AG08396 (cell line): Measurements from ENCODE around the gene SMPD3.

ENCODE experiments used
- DNase-seq: peaks from one replicate; pipeline ENCODE4 v3.0.0; 2012; ENCODE audit warnings: low spot score, mixed read lengths

Gene SMPD3

DNA sequence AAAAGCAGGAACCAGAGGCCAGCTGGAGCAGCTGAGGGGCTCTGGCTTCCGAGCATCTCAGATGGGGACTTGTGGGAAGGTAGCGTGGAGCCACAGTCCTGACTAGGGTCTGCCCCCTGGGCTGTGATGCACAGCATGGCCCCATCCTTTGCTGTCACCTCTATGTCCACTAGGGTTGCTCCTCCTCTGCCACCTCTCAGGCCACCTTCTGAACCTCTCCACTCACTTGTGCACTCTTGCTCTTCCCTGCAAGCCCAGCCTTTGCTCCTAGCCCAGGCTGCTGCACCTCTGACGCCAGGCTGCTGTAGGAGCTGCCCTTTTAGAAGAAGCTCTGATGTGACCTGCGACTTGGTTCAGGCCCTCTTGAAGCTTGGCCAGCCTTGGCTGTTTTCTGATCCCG is 24.3 kb upstream of the SMPD3 start:
- DNase-seq = no peak

DNA sequence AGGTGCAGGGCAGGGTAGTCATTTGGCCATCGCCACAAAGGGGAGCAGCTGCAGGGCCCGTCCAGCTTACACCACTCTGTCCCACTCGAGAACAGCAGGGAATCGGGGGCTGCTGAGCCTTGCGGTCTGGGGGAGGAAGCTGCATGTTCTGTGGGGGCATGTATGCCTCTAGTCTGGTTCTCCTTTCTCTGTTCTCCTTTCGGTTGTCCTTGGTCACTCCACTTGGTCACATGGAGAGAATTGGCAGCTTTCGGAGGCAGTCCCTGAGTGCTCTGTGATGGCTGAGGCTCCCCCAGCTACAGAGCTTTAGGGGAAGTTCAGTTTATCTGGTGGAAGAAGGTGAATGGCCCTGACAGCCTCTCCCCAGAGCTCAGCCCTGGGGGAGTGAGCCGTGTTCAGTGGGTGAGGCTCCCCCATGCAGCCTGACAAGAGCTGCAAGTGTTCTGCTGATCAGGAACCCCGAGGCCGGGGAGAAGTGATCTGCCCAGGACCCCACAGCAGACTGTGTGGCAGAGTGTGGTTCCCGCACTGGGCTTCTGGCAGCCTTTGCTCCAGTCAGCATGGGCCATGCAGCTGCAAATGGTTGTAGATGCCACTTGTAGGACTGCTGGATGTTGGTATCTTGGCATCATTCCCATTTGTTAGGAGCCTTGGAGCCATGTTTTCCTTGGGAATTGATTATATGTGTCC is 22.3 kb upstream of the SMPD3 start:
- DNase-seq = no peak

DNA sequence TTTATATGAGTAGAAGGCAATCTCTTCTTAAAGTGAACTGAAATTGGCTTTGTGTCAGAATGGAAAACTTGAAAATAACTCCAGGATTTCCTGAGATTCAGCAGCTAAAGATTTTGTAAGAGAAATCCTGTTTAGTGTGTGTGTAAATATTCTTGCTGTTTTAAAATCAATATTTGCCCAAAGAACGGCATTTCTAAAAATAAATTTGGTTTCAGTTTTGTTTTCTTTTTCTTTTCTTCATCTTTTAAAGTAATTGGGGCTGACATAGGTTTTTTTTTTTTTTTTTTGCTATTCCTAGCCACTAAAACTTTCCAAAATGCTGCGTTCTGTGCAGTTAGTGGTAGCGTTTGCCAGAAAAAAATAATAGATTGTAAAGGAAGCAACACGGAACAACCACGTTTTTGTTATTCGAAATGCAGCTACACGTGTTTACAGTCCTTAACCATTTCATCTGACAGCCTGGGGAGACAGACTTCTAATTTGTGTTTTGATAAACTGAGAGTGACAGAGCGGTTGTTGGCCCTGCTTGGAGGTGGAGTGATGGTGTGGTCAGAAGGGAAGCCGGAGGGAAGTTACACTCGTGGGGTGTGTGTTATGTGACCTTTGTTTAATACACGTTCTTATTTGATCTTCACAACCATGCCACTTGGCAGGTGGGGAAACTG is 21.6 kb upstream of the SMPD3 start:
- DNase-seq = no peak

DNA sequence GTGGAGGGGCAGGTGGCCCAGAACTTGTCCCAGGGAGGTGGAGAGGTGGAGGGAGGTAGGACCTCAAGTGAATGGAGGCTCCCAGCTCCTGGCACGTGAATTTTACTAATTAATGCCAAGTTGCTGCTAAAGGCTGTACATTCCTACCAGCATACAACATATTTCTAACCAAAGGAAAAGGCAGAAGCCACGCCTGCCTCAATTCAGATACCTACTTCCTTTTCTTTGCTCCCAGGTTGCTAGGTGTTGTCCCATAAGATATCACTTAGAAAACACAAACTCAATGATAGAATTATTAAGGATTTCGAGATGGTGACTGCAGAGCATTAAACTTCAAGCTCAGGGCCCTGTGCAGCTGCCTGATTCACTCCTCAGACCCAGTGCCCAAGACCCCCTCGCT is 20.5 kb upstream of the SMPD3 start:
- no peak for DNase-seq

DNA sequence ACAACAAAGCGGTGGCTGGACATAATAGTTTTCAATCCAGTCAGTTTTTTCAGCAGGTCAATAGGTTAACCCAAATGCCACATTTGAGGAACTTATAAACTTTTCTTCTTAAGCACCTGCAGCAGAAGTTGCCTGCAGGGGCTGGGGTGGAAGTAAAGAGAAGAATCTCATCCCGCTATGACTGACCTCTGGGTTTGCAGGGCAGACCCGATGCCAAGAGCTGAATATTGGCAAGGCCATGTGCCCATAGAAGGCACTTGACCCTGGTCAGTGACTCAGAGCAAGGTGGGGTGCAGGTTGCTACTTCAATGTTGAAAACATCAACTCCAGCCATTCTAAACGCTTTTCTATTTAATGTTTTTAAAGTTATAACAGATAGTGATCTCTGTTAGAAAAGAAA is 17.9 kb upstream of the SMPD3 start:
- DNase-seq = no peak

DNA sequence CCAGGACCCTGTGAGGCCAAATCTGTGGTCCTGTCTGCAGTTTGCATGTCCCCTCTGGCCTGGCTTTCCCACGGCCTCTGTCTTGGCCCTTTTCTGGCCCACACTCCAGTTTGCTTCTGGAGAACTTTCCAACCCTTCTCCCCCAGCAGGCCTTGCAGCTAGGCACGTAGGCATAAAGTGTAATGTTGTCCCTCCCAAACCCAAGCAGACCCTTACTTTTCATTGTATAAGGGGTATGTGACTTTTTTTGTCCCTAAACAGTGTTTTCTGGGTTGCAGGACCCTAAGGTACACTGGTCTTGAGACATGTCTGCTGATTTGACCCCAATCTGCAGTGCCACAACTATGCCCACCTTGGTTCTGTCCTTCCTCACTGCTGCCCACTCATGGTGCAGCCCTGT is 15.6 kb upstream of the SMPD3 start:
- DNase-seq = no peak

DNA sequence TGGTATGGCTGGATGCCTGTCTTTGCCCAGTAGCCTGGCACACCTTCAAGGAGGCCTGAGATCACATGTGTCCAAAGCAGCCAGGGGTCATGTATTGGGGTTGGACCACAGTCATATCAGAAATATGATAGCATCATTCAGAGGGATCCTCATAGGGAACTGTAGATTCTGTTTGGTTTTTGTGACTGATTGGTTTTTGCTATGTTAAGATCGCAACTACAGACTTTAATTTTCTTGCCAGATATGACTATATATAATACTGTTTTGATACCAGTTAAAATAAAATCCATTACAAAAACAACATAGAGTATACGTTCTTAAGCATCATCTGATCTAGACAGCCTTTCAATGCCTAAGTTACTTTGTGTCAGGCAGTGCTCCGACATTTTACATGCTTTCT is 11.8 kb upstream of the SMPD3 start:
- no peak for DNase-seq

DNA sequence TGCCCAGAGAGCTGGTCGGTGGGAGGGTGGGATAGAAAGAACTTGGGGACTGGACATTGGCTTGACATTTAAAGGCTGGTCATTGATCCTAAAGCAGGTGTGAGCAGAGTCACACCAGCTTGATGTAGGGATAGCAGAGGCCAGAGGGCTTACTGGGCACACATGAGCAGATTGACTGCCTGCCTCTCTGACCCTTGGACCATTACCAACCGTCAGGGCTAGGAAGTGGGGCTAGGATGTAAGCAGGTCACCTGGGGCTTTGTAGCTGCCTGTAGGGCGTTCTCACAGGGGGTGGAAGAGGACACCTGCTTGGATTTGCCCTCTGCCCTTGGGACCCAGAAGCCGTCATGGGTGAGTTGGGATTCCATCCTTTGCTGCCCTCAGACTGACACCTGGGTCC is 11.1 kb upstream of the SMPD3 start:
- DNase-seq = no peak

DNA sequence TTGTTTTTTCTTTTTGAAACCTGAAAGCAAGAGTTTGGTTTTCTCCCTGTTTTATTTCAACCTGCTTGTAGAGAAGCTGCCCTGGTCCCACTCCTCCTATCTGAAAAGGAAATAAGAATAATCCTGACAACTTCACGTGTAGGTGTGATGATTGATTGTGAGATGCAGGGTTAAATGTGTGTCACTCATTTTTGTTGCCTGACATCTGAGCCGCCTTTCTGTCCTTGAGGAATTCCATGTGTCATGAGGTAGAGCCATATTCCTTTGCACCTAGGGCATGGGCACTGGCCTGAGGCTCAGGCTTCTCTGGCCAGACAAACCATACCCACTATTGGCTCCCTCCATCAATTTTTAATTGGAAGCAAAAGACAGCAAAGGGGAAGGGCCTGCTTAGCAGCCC is 10.2 kb upstream of the SMPD3 start:
- no peak for DNase-seq

DNA sequence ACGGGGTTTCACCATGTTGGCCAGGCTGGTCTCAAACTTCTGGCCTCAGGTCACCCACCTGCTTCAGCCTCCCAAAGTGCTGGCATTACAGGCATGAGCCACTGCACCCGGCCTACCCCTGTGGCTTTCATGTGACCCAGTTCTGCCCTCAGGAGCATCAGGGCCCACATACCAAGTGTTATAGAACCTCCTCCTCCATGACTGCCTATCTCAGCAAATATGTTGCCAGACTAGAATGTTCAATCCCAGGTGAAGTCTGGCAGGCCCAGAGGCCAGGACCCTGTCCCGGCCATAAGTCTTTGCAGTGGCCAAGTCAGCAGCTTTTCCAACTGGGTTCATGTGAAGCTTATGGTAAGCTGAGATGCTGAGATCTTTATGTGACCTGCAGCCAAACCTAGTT is 9.8 kb upstream of the SMPD3 start:
- no peak for DNase-seq

DNA sequence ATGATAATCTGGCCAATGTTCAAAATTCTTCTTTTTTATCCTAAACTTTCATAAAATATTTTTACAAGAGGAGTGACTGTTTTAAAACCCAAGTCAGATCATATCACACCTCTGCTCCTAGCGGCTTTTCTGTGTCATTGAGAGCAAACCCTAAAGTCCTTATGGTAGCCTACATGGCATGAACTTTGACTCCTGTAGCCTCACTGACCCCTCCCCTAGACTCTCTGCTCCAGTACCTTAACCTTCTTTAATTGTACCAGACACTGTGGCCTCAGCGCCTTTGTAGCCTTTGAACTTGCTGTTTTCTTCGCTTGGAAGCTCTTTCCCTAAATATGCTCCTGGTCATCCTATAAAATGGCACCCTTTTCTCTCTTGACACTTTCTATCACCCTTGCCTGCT is 7.3 kb upstream of the SMPD3 start:
- no peak for DNase-seq

DNA sequence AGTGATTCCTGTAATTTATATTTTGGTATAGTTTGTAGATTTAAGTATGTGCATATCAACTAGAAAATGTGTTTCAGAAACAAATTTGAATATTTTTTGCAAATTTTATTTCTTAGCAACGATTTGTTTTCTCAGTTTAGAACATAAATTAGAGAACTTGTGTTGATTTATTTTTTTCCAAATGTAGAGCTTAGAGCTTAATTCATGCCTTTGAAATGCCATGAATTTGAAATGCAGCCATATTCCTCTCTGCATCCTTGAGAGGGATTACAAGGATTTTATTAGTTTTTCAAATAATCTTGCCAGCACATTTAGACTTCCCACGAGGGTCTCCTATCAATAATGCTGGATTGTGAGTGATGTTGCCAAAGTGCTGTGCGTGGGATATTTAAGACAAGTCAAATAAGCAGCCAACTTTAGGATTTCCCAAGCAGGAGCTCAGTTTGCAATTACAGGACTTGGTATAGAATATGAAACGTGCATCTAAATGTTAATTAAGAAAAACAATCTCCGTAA is 6.7 kb upstream of the SMPD3 start:
- no peak for DNase-seq

DNA sequence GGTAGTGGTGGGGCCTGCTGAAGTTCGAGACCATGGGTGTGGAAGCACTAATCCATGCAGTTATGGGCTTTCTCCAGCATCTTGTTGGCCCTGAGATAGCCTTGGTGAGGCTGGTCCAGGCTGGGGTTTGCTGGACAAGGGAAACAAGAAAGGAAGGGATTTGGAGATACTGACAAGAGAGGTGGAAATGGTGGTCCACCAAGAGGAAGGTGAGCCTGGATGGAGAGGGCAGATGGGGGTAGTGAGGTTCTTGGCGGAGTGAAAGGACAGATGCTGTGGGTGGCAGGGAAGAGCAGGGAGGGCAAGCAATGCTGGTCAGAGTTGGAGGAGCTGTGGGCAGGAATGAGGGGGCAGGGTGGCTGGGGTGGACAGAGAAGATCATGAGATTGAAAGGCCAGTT is 5.5 kb upstream of the SMPD3 start:
- DNase-seq = no peak

DNA sequence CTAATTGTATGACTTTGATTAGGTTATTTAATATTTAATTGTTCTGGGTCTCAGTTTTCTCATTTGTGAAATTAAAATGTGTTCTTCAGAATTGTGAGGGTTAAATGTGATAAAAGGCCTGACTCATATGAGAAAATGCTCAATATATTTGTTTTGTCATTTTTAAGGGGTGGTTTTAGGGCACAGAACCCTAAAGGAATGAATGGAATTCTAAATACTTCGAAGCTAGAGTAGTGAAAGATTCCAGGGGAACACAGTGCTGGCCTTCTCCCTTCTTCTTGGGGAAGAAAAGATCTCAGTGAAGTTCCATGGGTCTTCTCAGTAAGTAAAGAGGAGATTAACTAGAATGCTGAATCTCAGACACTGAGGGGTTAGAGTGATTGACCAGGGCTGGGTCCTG is 3.9 kb upstream of the SMPD3 start:
- peak; percentile 27 for DNase-seq

DNA sequence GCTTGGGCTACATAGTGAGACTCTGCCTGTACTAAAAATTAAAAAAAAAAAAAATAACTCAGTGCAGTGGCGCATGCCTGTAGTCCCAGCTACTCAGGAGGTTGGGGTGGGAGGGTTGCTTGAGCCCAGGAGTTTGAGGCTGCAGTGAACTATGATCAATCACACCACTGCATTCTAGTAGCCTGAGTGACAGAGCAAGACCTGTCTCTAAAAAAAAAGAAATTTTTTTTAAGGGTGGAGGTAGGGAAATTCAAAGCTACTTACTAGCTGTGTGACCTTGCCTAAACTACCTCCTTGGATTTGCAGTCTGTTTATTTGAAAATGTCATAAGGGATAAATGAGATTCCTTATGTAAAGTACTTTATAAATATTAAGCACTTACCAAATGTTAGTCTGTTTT is 3.4 kb upstream of the SMPD3 start:
- DNase-seq = no peak

DNA sequence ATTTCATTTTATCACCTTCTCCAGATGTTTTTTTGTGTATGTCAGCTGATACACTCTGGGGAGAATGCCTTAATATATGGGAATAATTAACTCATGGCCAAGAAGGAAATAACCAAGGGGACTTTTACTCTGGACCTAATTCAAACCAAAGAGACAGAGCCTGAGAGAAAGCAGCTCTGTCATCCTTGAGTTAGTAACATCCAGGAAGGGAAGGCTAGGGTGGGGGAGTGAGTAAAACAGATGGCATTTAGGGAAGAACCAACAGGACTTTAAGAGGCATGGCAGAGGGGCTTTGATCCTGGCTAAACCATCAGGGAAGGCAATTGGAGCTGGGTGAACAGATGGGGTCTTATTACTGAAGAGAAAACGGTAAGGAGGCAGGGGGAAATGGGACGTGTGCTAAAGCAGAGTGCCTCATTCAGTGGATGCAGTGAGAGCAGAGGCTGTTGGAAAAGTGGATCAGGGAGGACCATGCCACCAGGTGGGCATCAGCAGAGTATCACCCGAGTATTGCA is 2.5 kb upstream of the SMPD3 start:
- DNase-seq = no peak

DNA sequence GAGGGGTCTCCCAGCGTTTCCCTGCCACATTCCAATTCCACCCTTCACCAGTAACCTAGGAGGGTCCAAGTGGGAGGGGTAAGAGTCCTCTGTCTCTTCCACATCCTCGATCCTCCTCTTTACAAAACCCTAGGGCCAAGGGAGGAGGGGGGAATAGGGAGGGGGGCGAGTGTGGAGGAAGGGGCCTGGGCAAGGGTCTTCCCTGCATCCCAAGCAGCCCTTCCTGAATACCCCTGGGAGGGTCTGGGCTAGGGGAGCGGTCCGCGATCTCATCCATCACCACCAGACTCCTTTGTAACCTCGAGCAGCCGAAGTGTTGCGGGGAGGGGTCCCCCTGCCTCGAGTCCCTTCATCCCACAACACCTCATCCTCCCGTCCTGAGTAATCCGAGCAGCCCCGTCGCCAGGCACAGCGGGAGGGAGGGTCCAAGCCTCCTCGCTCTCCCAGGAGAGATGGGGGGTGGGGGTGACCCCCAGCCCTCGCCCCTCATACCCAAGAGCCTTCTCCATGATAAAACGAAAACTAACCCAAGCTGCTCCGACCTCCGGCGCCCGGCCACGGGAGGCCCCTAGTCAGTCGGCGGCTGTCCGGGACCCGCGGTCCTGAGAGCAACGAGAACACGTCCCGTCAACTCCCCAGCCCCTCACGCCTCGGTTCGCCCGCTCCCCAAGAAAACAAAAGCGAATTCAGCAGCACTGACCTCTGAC is 502 bp downstream of the SMPD3 start:
- no peak for DNase-seq

DNA sequence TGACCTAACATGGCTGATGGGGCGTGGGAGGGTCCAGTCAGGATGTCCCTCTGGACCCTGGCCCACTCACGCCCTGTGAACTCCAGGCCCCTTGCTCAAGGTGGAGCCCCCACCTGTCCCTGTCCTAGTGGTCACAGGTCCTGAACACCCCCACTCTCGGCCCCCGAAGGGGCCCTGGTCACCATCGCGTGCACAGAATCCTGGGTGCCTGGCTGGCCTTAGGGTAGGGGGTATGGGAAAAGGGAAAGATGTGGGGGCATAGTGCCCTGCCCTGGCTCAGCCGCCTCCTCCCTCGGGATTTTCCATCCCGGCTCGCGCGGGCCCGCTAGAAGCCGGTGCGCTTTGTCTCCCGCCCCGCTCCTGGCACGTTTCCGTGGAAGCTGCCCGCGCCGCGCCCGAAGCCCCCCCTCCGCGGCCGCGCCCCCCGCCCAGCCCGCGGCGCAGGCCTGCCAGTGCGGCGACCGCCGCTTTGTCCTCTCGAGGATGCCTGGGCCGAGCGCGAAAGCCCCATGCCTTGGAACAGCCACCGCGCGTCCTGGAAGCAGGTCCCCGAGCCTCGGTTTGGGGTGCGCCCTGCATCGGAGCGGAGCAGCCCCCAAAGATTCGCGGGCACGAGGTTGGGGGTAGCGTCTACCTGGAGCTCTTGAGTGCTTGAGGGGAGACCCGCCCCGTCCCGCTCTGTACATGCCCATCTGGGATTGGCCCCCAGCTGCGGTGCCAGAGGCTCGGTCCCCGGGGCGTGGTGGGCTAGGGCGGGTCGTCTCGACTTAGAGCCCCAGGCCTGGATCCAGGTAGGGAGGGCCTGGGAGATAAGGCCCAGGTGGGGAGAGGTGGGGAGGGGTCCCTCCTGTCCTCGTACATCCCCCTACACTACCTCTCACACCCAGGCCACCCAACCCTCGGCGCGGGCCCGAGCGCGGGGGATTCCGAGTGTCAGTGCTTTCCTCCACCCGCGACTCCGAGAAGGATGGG is 1.3 kb downstream of the SMPD3 start:
- DNase-seq = no peak

DNA sequence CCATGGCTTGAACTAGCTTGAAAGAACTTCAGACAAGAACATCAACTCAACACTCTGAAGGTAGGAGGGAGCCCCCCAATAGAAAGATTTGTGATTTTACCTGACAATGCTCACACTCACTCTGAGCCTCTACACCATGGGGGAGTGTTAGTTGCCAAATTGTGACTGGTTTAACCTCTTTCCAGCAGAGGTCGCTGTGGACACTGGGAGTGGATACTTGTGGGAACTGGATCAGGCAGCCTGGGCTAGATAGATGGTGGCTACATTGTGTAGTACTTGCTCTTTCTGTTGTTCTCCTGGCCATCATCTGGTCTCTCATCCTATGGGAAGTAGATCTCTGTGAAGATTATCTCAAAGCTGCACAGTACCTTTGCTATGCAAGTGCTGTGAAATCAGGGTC is 2.9 kb downstream of the SMPD3 start:
- peak; percentile 50 for DNase-seq

DNA sequence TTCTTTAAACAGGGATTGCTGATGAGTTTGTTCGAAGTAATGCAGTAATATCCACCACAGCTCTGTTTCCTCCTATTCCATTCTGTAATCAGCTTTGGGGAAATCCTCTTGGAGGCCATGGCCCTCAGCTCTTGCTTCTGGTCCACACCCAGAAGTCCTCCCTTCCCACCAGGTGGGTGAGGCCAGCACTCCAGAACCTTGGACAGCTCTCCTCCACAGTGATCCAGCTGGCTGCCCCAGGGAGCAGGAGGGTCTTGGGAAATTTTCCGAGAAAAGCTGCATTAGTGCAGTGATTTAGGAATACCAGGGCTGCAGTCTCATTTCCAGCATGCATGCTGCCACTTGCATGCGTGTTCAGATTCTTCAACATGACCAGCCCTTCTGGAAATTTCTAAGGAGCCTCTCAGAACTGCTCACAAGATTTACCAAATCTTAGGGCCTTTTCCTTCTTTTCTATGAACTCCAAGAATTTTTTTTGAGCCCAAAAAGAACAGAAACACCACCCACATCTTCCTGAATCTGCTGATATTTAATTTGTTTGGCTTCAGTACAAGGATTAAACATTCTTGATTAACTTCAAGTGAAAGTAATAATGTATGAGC is 4.2 kb downstream of the SMPD3 start:
- peak; percentile 39 for DNase-seq

DNA sequence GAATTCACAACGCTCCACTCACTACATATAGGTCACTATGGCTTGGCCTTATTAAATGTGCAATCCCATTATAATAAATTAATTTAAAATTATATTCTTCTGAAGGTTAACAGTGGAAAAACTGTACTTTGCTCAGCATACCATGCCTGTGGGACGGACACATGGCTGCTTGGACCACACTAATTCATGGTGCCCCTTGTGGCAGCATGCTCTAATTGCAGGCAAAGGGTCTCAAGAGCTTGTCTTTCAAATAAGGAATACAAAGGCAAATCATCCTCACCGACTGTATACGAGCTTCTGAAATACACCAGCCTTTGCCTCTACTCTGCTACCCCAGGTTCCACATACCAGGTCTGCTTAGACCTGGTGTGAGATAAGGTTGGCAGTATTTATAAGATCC is 11.7 kb downstream of the SMPD3 start:
- DNase-seq = no peak
